GM12878 (cell line): ENCODE measurements around the gene H2AZ2. TPM values are rescaled to one million over a fixed set of nuclear protein-coding genes. Genes with fewer than 3 reads are reported as not detected.

Experiments
- ASH2L ChIP-seq: fragments of 300-600, 200-600 bp; sonication (generic); IDR thresholded peaks from 2 replicates; pipeline ENCODE4 v1.6.1; 2017; ENCODE audit warnings: low read depth, mild to moderate bottlenecking, borderline replicate concordance
- CBX3 ChIP-seq: fragments of 200-600 bp; sonication (generic); IDR thresholded peaks from 2 replicates; pipeline ENCODE4 v1.6.1; 2016; ENCODE audit warnings: low read depth, borderline replicate concordance
- CHD1 ChIP-seq: IDR thresholded peaks from 2 replicates; pipeline ENCODE4 v1.6.1; 2012; ENCODE audit warnings: low read depth, low read length, improper control_type of control experiment
- EED ChIP-seq: sonication (generic); IDR thresholded peaks from 2 replicates; pipeline ENCODE4 v1.6.1; 2016; ENCODE audit warnings: antibody characterized with exemption, low read depth
- FOS ChIP-seq: IDR thresholded peaks from 3 replicates; pipeline ENCODE4 v1.6.1; 2011; ENCODE audit warnings: borderline replicate concordance; ENCODE audit not compliant: insufficient read length; ENCODE audit errors: extremely low read depth
- HDAC6 ChIP-seq: fragments of 200-600 bp; sonication (generic); IDR thresholded peaks from one replicate; pipeline ENCODE4 v1.8.0; 2017; ENCODE audit warnings: antibody characterized with exemption; ENCODE audit not compliant: unreplicated experiment
- NFYB ChIP-seq: IDR thresholded peaks from 2 replicates; pipeline ENCODE4 v1.6.1; 2011; ENCODE audit warnings: low read depth, mild to moderate bottlenecking, low read length, improper control_type of control experiment, moderate library complexity; ENCODE audit not compliant: insufficient read depth
- TCF7 ChIP-seq: IDR thresholded peaks from 2 replicates; pipeline ENCODE4 v1.6.1; 2014; ENCODE audit warnings: antibody characterized with exemption, borderline replicate concordance
- WRNIP1 ChIP-seq: IDR thresholded peaks from 2 replicates; pipeline ENCODE4 v1.6.1; 2011; ENCODE audit warnings: low read depth, low read length, improper control_type of control experiment, borderline replicate concordance
- YBX1 ChIP-seq: fragments of 450-650 bp; IDR thresholded peaks from 2 replicates; pipeline ENCODE4 v1.6.1; 2016; ENCODE audit warnings: antibody characterized with exemption
- ZNF217 ChIP-seq: fragments of 450-650 bp; IDR thresholded peaks from 2 replicates; pipeline ENCODE4 v1.6.1; 2017; ENCODE audit warnings: antibody characterized with exemption, mild to moderate bottlenecking
- ZNF24 ChIP-seq: fragments of 450-650 bp; IDR thresholded peaks from 2 replicates; pipeline ENCODE4 v1.6.1; 2017; ENCODE audit warnings: antibody characterized with exemption, mild to moderate bottlenecking
- polyA plus RNA-seq, 11 experiments: library from polyadenylated mRNA; depleted of rRNA in 4 of 11; unstranded in 6 of 11; stranded (reverse) in 5 of 11; fragments of >200 nt; fragmentation: Nextera tagmentation in 4 of 11; fragmentation: Illumina TruSeq in 1 of 11; extraction: Ambion mirVana in 4 of 11; extraction: Trizol in 1 of 11; gene quantifications; 1 replicate in 1 of 11; 2 replicates in 10 of 11; pipeline versions ENCODE4 v1.2.1 to v1.2.3, GENCODE V29; 2011 to 2016; ENCODE audit warnings: inconsistent platforms in 2 of 11, missing spikeins in 2 of 11, low read depth in 1 of 11
- total RNA-seq, 4 experiments: library from RNA; depleted of rRNA in 3 of 4; stranded (reverse); fragments of >200 nt in 3 of 4; fragmentation: Illumina TruSeq in 1 of 4; extraction: Trizol in 1 of 4; gene quantifications; 2 replicates each; pipeline versions ENCODE4 v1.2.1 to v1.2.3, GENCODE V29; 2013 to 2021
- TF ChIP-seq, protein P1 (sequence below): fragments of 450-650 bp; IDR thresholded peaks from 2 replicates; pipeline ENCODE4 v1.6.1; 2017; ENCODE audit warnings: borderline replicate concordance
- TF ChIP-seq, protein P2 (sequence below): IDR thresholded peaks from 2 replicates; pipeline ENCODE4 v1.6.1; 2012; ENCODE audit warnings: low read depth, low read length, improper control_type of control experiment
- TF ChIP-seq, protein P3 (sequence below): IDR thresholded peaks from 2 replicates; pipeline ENCODE4 v1.6.1; 2011; ENCODE audit warnings: borderline replicate concordance, low read depth, mild to moderate bottlenecking, moderate library complexity, mixed read lengths, low read length; ENCODE audit not compliant: insufficient read depth; ENCODE audit errors: extremely low read length
- TF ChIP-seq, protein P4 (sequence below): fragments of 150-350 bp; IDR thresholded peaks from 2 replicates; pipeline ENCODE4 v1.6.1; 2016; ENCODE audit warnings: low read depth, low read length
- TF ChIP-seq, protein P5 (sequence below): fragments of 450-650 bp; IDR thresholded peaks from 2 replicates; pipeline ENCODE4 v1.6.1; 2017; ENCODE audit warnings: mild to moderate bottlenecking, moderate library complexity
- TF ChIP-seq, protein P6 (sequence below), 3 experiments: IDR thresholded peaks in 2 of 3; conservative IDR thresholded peaks in 1 of 3; 2 replicates each; pipeline ENCODE4 v1.5.1; 2011; ENCODE audit warnings: low read depth in 3 of 3, low read length in 3 of 3, mild to moderate bottlenecking in 3 of 3, control low read depth in 2 of 3, moderate library complexity in 2 of 3, inconsistent platforms in 1 of 3, mixed read lengths in 1 of 3; ENCODE audit not compliant: control insufficient read depth in 2 of 3, insufficient read depth in 1 of 3; ENCODE audit errors: extremely low read depth in 1 of 3

Gene H2AZ2
- total and polyA plus RNA-seq, 10 of the 15 experiments (the other 5 are each of a cell fraction or from before 2014, with no cell fraction given): 118 to 366 (median 223) TPM

DNA sequence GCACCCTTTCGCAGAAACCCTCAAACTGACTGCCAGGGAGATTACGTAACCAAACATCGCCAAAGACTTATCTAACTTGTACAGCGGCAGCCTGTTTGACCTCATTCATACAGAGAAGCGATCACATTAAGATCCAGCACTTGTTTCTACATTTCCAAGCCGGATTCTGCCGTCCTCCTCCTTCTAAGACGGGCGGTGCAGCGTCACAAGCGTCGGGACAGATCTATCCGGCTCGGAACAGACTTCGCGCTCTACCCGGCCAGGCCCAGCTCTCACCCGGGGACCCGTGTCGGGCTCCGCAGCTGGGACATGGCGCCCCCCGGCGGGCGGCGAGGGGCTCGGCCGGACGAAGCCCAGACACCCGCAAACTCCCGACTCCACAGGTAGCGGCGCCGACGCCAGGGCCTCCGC is 373 bp downstream of the H2AZ2 start (continued):
- TF ChIP-seq ZNF24 (peak; percentile 63; the same call in 1 of the 2 replicates), CHD1 (no peak; the same call in 1 of the 2 replicates), FOS (no peak), EED (peak; percentile 67; the same call in 1 of the 2 replicates), HDAC6 (no peak), YBX1 (no peak), CBX3 (no peak), NFYB (no peak), ASH2L (peak; percentile 30; the same call in 1 of the 2 replicates), WRNIP1 (no peak), ZNF217 (0 out of 2 replicates have a peak, but pooled peaks have one; percentile 37), TCF7 (no peak)
- TF ChIP-seq, protein P1, sequence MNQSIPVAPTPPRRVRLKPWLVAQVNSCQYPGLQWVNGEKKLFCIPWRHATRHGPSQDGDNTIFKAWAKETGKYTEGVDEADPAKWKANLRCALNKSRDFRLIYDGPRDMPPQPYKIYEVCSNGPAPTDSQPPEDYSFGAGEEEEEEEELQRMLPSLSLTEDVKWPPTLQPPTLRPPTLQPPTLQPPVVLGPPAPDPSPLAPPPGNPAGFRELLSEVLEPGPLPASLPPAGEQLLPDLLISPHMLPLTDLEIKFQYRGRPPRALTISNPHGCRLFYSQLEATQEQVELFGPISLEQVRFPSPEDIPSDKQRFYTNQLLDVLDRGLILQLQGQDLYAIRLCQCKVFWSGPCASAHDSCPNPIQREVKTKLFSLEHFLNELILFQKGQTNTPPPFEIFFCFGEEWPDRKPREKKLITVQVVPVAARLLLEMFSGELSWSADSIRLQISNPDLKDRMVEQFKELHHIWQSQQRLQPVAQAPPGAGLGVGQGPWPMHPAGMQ: no peak
- TF ChIP-seq, protein P2, sequence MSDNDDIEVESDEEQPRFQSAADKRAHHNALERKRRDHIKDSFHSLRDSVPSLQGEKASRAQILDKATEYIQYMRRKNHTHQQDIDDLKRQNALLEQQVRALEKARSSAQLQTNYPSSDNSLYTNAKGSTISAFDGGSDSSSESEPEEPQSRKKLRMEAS: 0 out of 2 replicates have a peak, but pooled peaks have one; percentile 18
- TF ChIP-seq, protein P3, sequence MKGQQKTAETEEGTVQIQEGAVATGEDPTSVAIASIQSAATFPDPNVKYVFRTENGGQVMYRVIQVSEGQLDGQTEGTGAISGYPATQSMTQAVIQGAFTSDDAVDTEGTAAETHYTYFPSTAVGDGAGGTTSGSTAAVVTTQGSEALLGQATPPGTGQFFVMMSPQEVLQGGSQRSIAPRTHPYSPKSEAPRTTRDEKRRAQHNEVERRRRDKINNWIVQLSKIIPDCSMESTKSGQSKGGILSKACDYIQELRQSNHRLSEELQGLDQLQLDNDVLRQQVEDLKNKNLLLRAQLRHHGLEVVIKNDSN: no peak
- TF ChIP-seq, protein P4, sequence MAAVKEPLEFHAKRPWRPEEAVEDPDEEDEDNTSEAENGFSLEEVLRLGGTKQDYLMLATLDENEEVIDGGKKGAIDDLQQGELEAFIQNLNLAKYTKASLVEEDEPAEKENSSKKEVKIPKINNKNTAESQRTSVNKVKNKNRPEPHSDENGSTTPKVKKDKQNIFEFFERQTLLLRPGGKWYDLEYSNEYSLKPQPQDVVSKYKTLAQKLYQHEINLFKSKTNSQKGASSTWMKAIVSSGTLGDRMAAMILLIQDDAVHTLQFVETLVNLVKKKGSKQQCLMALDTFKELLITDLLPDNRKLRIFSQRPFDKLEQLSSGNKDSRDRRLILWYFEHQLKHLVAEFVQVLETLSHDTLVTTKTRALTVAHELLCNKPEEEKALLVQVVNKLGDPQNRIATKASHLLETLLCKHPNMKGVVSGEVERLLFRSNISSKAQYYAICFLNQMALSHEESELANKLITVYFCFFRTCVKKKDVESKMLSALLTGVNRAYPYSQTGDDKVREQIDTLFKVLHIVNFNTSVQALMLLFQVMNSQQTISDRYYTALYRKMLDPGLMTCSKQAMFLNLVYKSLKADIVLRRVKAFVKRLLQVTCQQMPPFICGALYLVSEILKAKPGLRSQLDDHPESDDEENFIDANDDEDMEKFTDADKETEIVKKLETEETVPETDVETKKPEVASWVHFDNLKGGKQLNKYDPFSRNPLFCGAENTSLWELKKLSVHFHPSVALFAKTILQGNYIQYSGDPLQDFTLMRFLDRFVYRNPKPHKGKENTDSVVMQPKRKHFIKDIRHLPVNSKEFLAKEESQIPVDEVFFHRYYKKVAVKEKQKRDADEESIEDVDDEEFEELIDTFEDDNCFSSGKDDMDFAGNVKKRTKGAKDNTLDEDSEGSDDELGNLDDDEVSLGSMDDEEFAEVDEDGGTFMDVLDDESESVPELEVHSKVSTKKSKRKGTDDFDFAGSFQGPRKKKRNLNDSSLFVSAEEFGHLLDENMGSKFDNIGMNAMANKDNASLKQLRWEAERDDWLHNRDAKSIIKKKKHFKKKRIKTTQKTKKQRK: no peak
- TF ChIP-seq, protein P5, sequence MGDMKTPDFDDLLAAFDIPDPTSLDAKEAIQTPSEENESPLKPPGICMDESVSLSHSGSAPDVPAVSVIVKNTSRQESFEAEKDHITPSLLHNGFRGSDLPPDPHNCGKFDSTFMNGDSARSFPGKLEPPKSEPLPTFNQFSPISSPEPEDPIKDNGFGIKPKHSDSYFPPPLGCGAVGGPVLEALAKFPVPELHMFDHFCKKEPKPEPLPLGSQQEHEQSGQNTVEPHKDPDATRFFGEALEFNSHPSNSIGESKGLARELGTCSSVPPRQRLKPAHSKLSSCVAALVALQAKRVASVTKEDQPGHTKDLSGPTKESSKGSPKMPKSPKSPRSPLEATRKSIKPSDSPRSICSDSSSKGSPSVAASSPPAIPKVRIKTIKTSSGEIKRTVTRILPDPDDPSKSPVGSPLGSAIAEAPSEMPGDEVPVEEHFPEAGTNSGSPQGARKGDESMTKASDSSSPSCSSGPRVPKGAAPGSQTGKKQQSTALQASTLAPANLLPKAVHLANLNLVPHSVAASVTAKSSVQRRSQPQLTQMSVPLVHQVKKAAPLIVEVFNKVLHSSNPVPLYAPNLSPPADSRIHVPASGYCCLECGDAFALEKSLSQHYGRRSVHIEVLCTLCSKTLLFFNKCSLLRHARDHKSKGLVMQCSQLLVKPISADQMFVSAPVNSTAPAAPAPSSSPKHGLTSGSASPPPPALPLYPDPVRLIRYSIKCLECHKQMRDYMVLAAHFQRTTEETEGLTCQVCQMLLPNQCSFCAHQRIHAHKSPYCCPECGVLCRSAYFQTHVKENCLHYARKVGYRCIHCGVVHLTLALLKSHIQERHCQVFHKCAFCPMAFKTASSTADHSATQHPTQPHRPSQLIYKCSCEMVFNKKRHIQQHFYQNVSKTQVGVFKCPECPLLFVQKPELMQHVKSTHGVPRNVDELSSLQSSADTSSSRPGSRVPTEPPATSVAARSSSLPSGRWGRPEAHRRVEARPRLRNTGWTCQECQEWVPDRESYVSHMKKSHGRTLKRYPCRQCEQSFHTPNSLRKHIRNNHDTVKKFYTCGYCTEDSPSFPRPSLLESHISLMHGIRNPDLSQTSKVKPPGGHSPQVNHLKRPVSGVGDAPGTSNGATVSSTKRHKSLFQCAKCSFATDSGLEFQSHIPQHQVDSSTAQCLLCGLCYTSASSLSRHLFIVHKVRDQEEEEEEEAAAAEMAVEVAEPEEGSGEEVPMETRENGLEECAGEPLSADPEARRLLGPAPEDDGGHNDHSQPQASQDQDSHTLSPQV: no peak
- TF ChIP-seq, protein P6, sequence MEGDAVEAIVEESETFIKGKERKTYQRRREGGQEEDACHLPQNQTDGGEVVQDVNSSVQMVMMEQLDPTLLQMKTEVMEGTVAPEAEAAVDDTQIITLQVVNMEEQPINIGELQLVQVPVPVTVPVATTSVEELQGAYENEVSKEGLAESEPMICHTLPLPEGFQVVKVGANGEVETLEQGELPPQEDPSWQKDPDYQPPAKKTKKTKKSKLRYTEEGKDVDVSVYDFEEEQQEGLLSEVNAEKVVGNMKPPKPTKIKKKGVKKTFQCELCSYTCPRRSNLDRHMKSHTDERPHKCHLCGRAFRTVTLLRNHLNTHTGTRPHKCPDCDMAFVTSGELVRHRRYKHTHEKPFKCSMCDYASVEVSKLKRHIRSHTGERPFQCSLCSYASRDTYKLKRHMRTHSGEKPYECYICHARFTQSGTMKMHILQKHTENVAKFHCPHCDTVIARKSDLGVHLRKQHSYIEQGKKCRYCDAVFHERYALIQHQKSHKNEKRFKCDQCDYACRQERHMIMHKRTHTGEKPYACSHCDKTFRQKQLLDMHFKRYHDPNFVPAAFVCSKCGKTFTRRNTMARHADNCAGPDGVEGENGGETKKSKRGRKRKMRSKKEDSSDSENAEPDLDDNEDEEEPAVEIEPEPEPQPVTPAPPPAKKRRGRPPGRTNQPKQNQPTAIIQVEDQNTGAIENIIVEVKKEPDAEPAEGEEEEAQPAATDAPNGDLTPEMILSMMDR (IDR thresholded peaks at IDR 0.05 in 2 of 3, conservative IDR thresholded peaks at IDR 0.05 in 1 of 3; ENCODE audit: control insufficient read depth in 2 of 3, extremely low read depth in 1 of 3, insufficient read depth in 1 of 3, low read depth in 3 of 3, low read length in 3 of 3): peak; percentile 82 to 95 (median 88)
